ENCODE measurements around the gene RALGAPB.
"Not testable (repeated sequence)": the region's sequence is repeated elsewhere in the genome, so short reads cannot be mapped to it uniquely, and the experiment has no call there.

RALGAPB gene

GRCh38 chr20:38447931-38448675, 24.5 kb upstream of the RALGAPB start:
- FAIRE-seq = no peak

- no peak for FAIRE-seq
Measured at GRCh38 chr20:38449046-38449445, 23.6 kb upstream of the RALGAPB start.

DNA sequence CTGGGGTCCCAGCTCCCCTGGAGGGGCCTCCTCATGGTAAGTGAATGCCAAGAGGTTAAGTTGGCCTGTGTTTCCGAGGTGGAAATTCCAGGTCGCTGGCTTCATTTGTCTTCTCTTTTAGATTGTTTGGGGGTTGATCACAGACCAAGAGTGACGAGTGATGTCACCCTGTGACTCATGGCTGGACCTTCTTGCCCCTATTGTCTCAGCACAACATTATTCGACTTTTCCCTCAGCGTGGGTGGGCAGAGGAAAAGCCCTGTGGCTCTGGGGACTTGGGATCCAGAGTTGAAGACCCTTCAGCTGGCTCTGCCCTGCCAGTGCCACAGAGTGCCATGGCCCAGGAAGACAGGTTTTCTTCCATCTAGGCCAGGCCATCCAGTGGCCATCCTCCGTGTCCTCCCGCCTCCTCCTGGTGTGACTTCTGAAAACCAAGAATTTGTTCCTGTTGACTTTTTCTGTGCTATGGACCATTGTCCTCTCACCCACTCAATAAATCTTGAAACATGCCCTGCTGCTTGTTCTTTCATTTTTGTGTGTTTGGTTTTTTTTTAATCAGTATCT, 22.1 kb upstream of the RALGAPB start:
- no peak for FAIRE-seq

DNA sequence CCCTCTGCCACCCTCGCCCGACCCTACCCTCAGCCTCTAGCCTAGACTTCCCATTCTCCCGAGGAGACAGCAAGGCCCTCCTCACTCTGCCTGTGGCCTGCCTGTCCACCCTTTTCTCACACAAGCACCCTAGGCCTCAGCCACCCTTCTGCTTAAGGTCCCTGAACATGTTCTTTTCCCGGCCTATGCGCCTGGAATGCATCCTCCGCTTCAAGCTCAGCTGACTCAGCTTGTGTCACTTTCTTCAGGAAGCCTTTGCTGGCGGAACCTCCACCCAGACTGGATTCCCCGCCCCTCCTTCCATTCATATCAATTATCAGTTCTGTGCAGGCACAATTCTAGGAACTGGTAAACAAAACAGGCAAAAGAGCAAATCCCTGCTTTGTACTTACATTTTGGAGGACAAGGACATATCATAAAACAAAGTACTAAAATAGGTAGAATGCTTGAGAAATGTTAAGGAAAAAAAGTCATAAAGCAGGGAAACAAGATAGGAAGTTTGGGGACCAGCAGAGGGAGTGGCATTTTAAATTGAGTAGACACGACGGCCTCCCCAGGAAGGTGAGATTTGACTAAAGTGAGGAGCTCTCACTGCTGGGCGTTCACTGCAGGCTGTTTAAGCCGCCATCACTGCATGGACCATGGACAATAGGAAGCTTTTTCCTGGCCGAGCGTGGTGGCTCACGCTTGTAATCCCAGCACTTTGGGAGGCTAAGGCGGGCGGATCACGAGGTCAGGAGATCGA, 19.6 kb upstream of the RALGAPB start:
- no peak for FAIRE-seq

DNA sequence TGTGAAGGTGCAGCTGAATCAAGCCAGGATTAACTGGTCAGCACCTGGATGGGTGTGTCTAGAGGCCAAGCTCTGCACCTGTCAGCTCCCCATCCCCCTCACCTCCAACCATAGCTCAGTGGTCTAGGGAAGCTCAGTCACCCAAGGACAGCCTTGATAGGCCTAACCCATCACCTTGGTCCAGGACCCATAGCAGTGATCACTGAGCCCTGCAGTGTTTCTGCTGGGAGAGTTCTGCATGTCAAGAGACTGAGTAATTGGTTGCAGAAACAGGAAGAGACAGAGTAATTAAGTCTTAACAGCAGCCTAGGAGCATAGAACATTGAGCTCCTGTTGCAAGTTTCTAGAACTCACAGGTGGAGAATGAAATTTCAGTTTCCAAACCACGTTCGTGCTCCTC, 18.7 kb upstream of the RALGAPB start:
- FAIRE-seq = no peak

GRCh38 chr20:38454556-38455473, 17.8 kb upstream of the RALGAPB start:
- no peak for FAIRE-seq

DNA sequence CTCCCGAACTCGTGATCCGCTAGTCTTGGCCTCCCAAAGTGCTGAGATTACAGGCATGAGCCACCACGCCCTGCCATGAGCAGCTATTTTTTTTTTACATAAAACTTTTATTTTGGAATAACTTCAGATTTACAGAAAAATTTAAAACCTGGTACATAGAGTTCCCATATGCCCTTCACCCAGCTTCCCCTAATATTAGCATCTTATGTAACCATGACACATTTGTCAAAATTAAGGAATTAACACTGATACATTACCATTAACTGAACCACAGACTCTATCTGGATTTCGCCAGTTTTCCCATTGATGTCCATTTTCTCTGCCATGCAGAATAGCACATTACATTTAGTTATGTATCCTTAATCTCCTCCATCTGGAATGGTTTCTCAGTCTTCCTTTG, 14.3 kb upstream of the RALGAPB start:
- no peak for FAIRE-seq

DNA sequence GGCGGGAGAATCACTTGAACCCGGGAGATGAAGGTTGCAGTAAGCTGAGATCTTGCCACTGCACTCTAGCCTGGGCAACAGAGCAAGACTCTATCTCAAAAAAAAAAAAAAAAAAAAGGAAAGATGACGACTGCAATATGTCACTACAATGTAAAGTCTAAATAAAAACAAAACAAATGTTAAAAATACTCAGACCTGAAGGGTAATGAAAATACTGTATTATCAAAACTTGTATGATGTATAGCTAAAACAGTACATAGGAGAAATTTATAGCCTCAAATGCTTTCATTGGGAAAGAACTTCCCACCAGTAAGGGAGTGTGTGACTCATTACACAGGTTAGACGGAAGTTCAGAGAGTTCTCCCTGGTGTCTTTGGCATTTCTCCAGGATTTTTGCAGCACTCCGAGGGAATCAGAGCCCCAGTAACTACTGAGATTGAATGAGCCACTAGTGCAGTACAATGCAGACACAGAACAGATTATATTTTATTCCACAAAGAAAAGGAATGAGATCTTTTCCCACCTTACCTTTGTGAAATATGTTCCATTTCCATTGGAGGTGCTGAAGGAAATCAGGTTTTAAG, 12.5 kb upstream of the RALGAPB start:
- FAIRE-seq = no peak

DNA sequence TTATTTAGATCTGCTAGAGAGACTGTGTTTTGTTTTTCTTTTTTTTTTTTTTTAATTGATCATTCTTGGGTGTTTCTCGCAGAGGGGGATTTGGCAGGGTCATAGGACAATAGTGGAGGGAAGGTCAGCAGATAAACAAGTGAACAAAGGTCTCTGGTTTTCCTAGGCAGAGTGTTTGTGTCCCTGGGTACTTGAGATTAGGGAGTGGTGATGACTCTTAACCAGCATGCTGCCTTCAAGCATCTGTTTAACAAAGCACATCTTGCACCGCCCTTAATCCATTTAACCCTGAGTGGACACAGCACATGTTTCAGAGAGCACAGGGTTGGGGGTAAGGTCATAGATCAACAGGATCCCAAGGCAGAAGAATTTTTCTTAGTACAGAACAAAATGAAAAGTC, 12.0 kb upstream of the RALGAPB start:
- not testable (repeated sequence) for FAIRE-seq

DNA sequence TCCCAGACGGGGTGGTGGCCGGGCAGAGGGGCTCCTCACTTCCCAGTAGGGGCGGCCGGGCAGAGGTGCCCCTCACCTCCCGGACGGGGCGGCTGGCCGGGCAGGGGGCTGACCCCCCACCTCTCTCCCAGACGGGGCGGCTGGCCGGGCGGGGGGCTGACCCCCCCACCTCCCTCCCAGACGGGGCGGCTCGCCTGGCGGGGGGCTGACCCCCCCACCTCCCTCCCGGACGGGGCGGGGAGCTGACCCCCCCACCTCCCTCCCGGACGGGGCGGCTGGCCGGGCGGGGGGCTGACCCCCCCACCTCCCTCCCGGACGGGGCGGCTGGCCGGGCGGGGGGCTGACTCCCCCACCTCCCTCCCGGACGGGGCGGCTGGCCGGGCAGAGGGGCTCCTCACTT, 11.5 kb upstream of the RALGAPB start:
- not testable (repeated sequence) for FAIRE-seq

- not testable (repeated sequence) for FAIRE-seq
Measured at GRCh38 chr20:38461569-38461968, 11.1 kb upstream of the RALGAPB start.

- no peak for FAIRE-seq
Measured at GRCh38 chr20:38466171-38466570, 6.5 kb upstream of the RALGAPB start.

DNA sequence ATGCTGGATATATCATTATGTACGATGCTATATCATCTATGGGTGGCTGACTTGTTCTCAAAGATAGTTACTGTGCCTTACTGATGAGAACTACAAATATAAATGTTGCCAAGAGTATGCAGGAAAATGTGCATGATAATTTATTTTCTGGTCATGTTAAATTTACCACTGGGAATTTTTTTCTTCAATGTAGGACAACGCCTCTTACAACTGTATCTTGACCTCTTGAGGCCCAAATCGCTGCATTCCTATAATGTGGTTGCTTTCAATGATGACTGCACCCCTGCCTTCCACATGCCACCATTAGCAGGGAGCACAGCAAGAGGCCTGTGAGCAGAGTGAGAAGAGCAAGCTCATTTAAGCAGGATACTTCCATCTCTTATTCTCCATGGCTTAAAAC, 5.7 kb upstream of the RALGAPB start:
- no peak for FAIRE-seq

DNA sequence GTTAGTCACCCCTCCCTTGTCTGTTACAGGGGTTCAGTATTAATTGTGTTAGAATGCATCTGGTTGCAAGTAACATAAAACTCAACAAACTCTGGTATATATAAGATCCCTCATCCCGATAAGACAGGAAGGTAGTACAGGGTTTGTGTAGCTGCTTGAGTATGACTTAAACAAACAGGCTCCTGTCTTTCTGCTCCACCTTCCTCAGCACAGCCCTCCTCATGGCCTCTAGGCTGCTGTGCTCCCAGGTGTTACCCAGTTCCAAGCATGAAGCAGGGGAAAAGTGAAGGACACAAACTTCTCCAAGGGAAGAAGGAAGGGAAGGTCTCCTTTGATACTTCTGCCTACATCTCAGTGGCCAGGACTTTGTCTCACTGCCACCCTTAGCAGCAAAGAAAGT, 1.4 kb upstream of the RALGAPB start:
- FAIRE-seq = no peak

- no peak for FAIRE-seq
Measured at GRCh38 chr20:38471987-38472512, 593 bp upstream of the RALGAPB start.

GRCh38 chr20:38473367-38473795, 738 bp downstream of the RALGAPB start:
- no peak for FAIRE-seq

DNA sequence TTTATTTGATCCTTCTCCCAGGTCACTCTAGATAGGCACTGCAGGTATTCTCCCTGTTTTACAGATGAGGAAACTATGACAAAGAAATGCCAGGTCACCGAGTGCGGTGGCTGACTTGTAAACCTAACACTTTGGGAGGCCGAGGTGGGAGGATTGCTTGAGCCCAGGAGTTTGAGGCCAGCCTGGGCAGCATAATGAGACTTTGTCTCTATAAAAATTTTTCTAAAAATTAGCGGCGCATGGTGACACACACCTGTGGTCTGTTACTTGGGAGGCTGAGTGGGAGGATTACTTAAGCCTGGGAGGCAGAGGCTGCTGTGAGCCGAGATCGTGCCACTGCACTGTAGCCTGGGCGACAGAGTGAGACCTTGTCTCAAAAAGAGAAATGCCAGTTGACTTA, 5.1 kb downstream of the RALGAPB start:
- FAIRE-seq = no peak

DNA sequence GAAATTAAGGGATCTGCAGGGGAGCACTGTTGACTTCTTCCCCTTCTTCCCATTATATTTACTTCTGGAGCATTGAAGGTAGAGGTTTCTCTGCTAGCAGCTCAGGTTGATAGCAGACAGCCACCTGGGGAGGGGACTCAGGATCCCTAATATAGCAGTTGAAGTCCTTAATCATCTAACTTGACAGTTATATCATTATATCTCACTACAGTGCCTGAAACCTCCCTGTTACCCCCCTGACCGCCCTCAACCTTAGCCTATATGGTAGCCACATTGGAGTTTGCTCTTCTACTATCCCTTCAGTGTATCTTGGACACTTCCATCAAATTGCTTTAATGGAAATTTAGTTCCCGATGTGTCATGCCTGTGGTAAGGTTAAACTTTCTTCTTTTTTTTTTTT, 7.0 kb downstream of the RALGAPB start:
- FAIRE-seq = no peak

DNA sequence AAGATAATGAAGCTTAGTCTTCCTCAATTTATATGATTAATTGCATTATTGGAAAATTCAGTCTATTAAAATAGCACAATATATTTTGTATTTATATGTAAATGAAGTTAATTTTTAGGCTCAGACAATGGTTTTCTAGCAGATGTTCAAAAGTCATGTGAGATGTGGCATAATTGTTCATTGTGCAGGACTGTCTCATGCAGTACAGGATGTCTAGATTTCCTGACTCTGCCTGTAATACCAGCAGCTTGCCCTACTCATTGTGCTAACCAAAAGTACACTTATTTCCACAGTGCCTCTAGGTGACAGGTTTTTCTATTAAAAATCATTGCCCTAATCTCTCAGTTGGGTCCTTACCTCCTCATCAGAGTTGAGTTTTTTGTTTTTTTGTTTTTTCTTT, 12.4 kb downstream of the RALGAPB start:
- FAIRE-seq = no peak

DNA sequence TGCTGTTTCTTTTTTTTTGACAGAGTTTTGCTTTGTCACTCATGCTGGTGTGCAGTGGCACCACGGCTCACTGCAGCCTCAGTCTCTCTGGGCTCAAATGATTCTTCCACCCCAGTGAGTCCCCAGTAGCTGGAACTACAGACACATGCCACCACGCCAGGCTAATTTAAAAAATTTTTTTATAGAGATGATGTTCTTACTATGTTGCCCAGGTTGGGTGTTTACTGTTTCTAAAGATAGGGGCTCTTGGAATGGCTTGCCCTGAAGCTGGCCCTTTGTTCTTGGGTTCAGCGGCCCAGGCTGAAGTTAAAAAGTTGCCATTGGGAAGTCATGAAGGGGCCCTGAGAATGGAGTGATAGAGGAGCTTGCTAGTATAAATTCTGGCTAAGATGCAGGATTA, 16.5 kb downstream of the RALGAPB start:
- FAIRE-seq = no peak

DNA sequence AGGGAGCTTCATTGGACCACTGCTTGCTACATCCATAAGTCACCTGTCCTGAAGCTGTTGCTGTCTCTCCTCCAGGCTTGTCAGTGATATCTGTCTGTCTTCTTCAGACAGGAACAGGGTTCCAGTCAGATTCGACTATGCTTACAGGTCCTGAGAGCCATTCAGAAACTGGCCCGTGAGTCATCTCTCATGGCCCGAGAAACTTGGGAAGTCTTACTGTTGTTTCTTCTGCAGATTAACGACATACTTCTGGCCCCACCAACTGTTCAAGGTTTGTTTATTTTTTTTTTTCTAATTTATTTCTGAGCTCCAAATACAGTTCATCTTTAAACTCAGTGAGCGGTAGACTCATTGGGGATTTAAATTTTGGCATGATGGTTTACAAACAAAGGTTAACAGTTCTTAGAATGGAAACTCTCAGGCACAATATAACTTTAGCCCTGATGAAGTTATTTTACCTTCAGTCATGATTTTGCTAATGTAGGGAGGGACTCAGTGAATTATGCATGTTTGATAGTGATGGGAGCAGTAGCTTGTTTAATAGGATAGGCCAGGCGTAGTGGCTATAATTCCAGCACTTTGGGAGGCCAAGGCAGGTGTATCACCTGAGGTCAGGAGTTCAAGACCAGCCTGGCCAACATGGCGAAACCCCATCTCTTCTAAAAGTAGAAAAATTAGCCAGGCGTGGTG, 24.7 kb downstream of the RALGAPB start:
- no peak for FAIRE-seq

GRCh38 chr20:38498909-38499308, 26.3 kb downstream of the RALGAPB start:
- FAIRE-seq = no peak
